Muscle layer of colon (tissue), 2 donors: ENCODE results near the gene ASB1.

Experiments
- H3K27ac ChIP-seq: one replicate; pipeline ENCODE4 v1.7.0; 2013; ENCODE audit warnings: low read depth, mild to moderate bottlenecking, low read length, moderate library complexity
- H3K27me3 ChIP-seq, 2 donors: one replicate each; pipeline ENCODE4 v1.7.0; 2013; ENCODE audit warnings: low read length in 2 of 2, mild to moderate bottlenecking in 2 of 2; ENCODE audit not compliant: insufficient read depth in 2 of 2, control insufficient read depth in 1 of 2
- H3K36me3 ChIP-seq: one replicate; pipeline ENCODE4 v1.7.0; 2013; ENCODE audit warnings: mild to moderate bottlenecking, low read length; ENCODE audit not compliant: insufficient read depth
- H3K4me1 ChIP-seq: one replicate; pipeline ENCODE4 v1.7.0; 2013; ENCODE audit warnings: mild to moderate bottlenecking, low read length; ENCODE audit not compliant: insufficient read depth
- H3K4me3 ChIP-seq, 2 donors: one replicate each; pipeline ENCODE4 v1.7.0; 2013; ENCODE audit warnings: low read length in 2 of 2, low read depth in 1 of 2, mild to moderate bottlenecking in 1 of 2, moderate library complexity in 1 of 2
- H3K9ac ChIP-seq: one replicate; pipeline ENCODE4 v1.7.0; 2013; ENCODE audit warnings: low read length
- H3K9me3 ChIP-seq: one replicate; pipeline ENCODE4 v1.7.0; 2013; ENCODE audit warnings: mild to moderate bottlenecking, low read length
- donor health status: abdominal sarcoma.
- donor health status: Adenocarcinoma of cecum.

Gene ASB1

GRCh38 chr2:238406221-238406997, 20.3 kb upstream of the ASB1 start:
- H3K4me1 ChIP-seq: no peaks in the 10 kb centered on the region
- no peak overlapping the region for H3K9ac ChIP-seq
- no peaks in the 10 kb centered on the region for H3K36me3 ChIP-seq
- H3K27ac ChIP-seq: no peak overlapping the region
- H3K9me3 ChIP-seq: no peaks in the 10 kb centered on the region
- H3K4me3 ChIP-seq: no peak overlapping the region
- no peaks in the 10 kb centered on the region for H3K27me3 ChIP-seq

GRCh38 chr2:238406998-238407285, 19.8 kb upstream of the ASB1 start:
- Histone ChIP-seq H3K27me3 (no peaks in the 10 kb centered on the region), H3K9ac (no peak overlapping the region), H3K27ac (no peak overlapping the region), H3K36me3 (no peaks in the 10 kb centered on the region), H3K4me3 (no peak overlapping the region), H3K4me1 (no peaks in the 10 kb centered on the region), H3K9me3 (no peaks in the 10 kb centered on the region)

GRCh38 chr2:238407566-238407965, 19.2 kb upstream of the ASB1 start:
- Histone ChIP-seq H3K9ac (no peak overlapping the region), H3K9me3 (no peaks in the 10 kb centered on the region), H3K27ac (no peak overlapping the region)

GRCh38 chr2:238408615-238409340, 17.9 kb upstream of the ASB1 start:
- Histone ChIP-seq H3K4me3 (no peak overlapping the region), H3K27ac (no peak overlapping the region), H3K36me3 (no peaks in the 10 kb centered on the region), H3K27me3 (no peaks in the 10 kb centered on the region), H3K9ac (no peak overlapping the region), H3K9me3 (no peaks in the 10 kb centered on the region), H3K4me1 (no peaks in the 10 kb centered on the region)

More at GRCh38 chr2:238407566-238407965, 19.2 kb upstream of the ASB1 start:
- Histone ChIP-seq H3K27me3 (no peaks in the 10 kb centered on the region), H3K4me1 (no peaks in the 10 kb centered on the region), H3K4me3 (no peak overlapping the region), H3K36me3 (no peaks in the 10 kb centered on the region)

GRCh38 chr2:238409341-238410199, 17.2 kb upstream of the ASB1 start:
- H3K27me3 ChIP-seq: no peaks in the 10 kb centered on the region
- no peaks in the 10 kb centered on the region for H3K9me3 ChIP-seq
- H3K36me3 ChIP-seq: no peaks in the 10 kb centered on the region
- no peaks in the 10 kb centered on the region for H3K4me1 ChIP-seq
- H3K9ac ChIP-seq: no peak overlapping the region
- no peak overlapping the region for H3K4me3 ChIP-seq
- H3K27ac ChIP-seq: no peak overlapping the region

GRCh38 chr2:238412067-238412767, 14.5 kb upstream of the ASB1 start:
- H3K9ac ChIP-seq: no peak overlapping the region
- no peaks in the 10 kb centered on the region for H3K9me3 ChIP-seq
- H3K4me1 ChIP-seq: no peaks in the 10 kb centered on the region
- no peak overlapping the region for H3K27ac ChIP-seq
- no peaks in the 10 kb centered on the region for H3K27me3 ChIP-seq
- H3K4me3 ChIP-seq: no peak overlapping the region
- H3K36me3 ChIP-seq: no peaks in the 10 kb centered on the region

GRCh38 chr2:238413368-238413767, 13.4 kb upstream of the ASB1 start:
- no peak overlapping the region for H3K9ac ChIP-seq
- H3K4me1 ChIP-seq: no peaks in the 10 kb centered on the region
- no peak overlapping the region for H3K4me3 ChIP-seq
- H3K36me3 ChIP-seq: no peaks in the 10 kb centered on the region
- no peaks in the 10 kb centered on the region for H3K27me3 ChIP-seq
- no peaks in the 10 kb centered on the region for H3K9me3 ChIP-seq
- no peak overlapping the region for H3K27ac ChIP-seq

GRCh38 chr2:238415036-238415764, 11.5 kb upstream of the ASB1 start:
- Histone ChIP-seq H3K27ac (no peak overlapping the region), H3K9me3 (no peaks in the 10 kb centered on the region)

GRCh38 chr2:238415893-238416292, 10.8 kb upstream of the ASB1 start:
- H3K9ac ChIP-seq: no peak overlapping the region
- H3K4me3 ChIP-seq: no peak overlapping the region
- no peaks in the 10 kb centered on the region for H3K9me3 ChIP-seq
- no peaks in the 10 kb centered on the region for H3K36me3 ChIP-seq
- H3K27ac ChIP-seq: no peak overlapping the region
- H3K27me3 ChIP-seq: no peaks in the 10 kb centered on the region
- H3K4me1 ChIP-seq: no peaks in the 10 kb centered on the region

More at GRCh38 chr2:238415036-238415764, 11.5 kb upstream of the ASB1 start:
- Histone ChIP-seq H3K4me1 (no peaks in the 10 kb centered on the region), H3K4me3 (no peak overlapping the region), H3K9ac (no peak overlapping the region), H3K27me3 (no peaks in the 10 kb centered on the region), H3K36me3 (no peaks in the 10 kb centered on the region)

GRCh38 chr2:238418196-238418998, 8.3 kb upstream of the ASB1 start:
- Histone ChIP-seq H3K27ac (no peak overlapping the region), H3K4me1 (no peaks in the 10 kb centered on the region)

More at GRCh38 chr2:238418196-238418998, 8.3 kb upstream of the ASB1 start:
- no peaks in the 10 kb centered on the region for H3K9me3 ChIP-seq
- no peaks in the 10 kb centered on the region for H3K27me3 ChIP-seq
- no peak overlapping the region for H3K4me3 ChIP-seq
- H3K36me3 ChIP-seq: no peaks in the 10 kb centered on the region
- H3K9ac ChIP-seq: no peak overlapping the region
